ENCODE data around the gene REC8.

The REC8 gene

GRCh38 chr14:24131549-24131966, 40.3 kb upstream of the REC8 start:
- Histone ChIP-seq H3K9me3 (ENCODE audit: insufficient read depth, low read depth, low read length) (no peaks in the 10 kb centered on the region), H3K27me3 (ENCODE audit: insufficient read depth, low read length) (0 out of 2 replicates have a peak, but pooled peaks cover 1% of the 10 kb centered on the region), H3K4me1 (ENCODE audit: insufficient read depth, low read length) (no peaks in the 10 kb centered on the region), H3K9ac (ENCODE audit: low read depth, low read length) (no peak overlapping the region), H3K36me3 (ENCODE audit: insufficient read depth, low read length) (no peaks in the 10 kb centered on the region), H3K27ac (ENCODE audit: low read depth, low read length) (no peak overlapping the region), H3K4me3 (ENCODE audit: low read length) (no peak overlapping the region)
- 91% methylated on average over 15 of the region's 15 CpGs for WGBS

- 90% methylated on average over 24 of the region's 24 CpGs for WGBS
Measured at GRCh38 chr14:24132061-24132685, 39.7 kb upstream of the REC8 start.

GRCh38 chr14:24132976-24133375, 38.9 kb upstream of the REC8 start:
- WGBS = 85% methylated on average over 2 of the region's 2 CpGs
- Histone ChIP-seq H3K27me3 (ENCODE audit: insufficient read depth, low read length) (0 out of 2 replicates have a peak, but pooled peaks cover 4% of the 10 kb centered on the region), H3K4me3 (ENCODE audit: low read length) (no peak overlapping the region), H3K9ac (ENCODE audit: low read depth, low read length) (no peak overlapping the region), H3K9me3 (ENCODE audit: insufficient read depth, low read depth, low read length) (no peaks in the 10 kb centered on the region), H3K27ac (ENCODE audit: low read depth, low read length) (no peak overlapping the region), H3K36me3 (ENCODE audit: insufficient read depth, low read length) (peaks cover 9% of the 10 kb centered on the region), H3K4me1 (ENCODE audit: insufficient read depth, low read length) (no peaks in the 10 kb centered on the region)

More at GRCh38 chr14:24132061-24132685, 39.7 kb upstream of the REC8 start:
- H3K27ac ChIP-seq (ENCODE audit: low read depth, low read length) = no peak overlapping the region
- peaks cover under 1% of the 10 kb centered on the region; the same call in 1 of the 2 replicates for H3K36me3 ChIP-seq (ENCODE audit: insufficient read depth, low read length)
- H3K4me1 ChIP-seq (ENCODE audit: insufficient read depth, low read length) = no peaks in the 10 kb centered on the region
- no peaks in the 10 kb centered on the region for H3K9me3 ChIP-seq (ENCODE audit: insufficient read depth, low read depth, low read length)
- 0 out of 2 replicates have a peak, but pooled peaks cover 4% of the 10 kb centered on the region for H3K27me3 ChIP-seq (ENCODE audit: insufficient read depth, low read length)
- H3K9ac ChIP-seq (ENCODE audit: low read depth, low read length) = no peak overlapping the region
- H3K4me3 ChIP-seq (ENCODE audit: low read length) = no peak overlapping the region

GRCh38 chr14:24133735-24134134, 38.1 kb upstream of the REC8 start:
- Histone ChIP-seq H3K27ac (ENCODE audit: low read depth, low read length) (no peak overlapping the region), H3K27me3 (ENCODE audit: insufficient read depth, low read length) (0 out of 2 replicates have a peak, but pooled peaks cover 4% of the 10 kb centered on the region), H3K36me3 (ENCODE audit: insufficient read depth, low read length) (peaks cover 16% of the 10 kb centered on the region), H3K9ac (ENCODE audit: low read depth, low read length) (no peak overlapping the region), H3K9me3 (ENCODE audit: insufficient read depth, low read depth, low read length) (no peaks in the 10 kb centered on the region), H3K4me1 (ENCODE audit: insufficient read depth, low read length) (no peaks in the 10 kb centered on the region), H3K4me3 (ENCODE audit: low read length) (no peak overlapping the region)
- WGBS = no CpG with 5 or more reads among the region's 1 CpG

- Histone ChIP-seq H3K36me3 (ENCODE audit: insufficient read depth, low read length) (peaks cover 28% of the 10 kb centered on the region), H3K4me3 (ENCODE audit: low read length) (peak overlapping the region; percentile 90), H3K9ac (ENCODE audit: low read depth, low read length) (peak overlapping the region; percentile 61), H3K9me3 (ENCODE audit: insufficient read depth, low read depth, low read length) (no peaks in the 10 kb centered on the region), H3K27ac (ENCODE audit: low read depth, low read length) (no peak overlapping the region), H3K27me3 (ENCODE audit: insufficient read depth, low read length) (0 out of 2 replicates have a peak, but pooled peaks cover 4% of the 10 kb centered on the region), H3K4me1 (ENCODE audit: insufficient read depth, low read length) (no peaks in the 10 kb centered on the region)
- whole genome bisulfite sequencing = 10% methylated on average over 9 of the region's 9 CpGs
Measured at GRCh38 chr14:24135584-24135833, 36.4 kb upstream of the REC8 start.

GRCh38 chr14:24135834-24136683, 35.8 kb upstream of the REC8 start, which contains the start of gene PSME1:
Gene PSME1 (plus strand): TSS chr14:24136194. CDS start chr14:24136263, 69 bp downstream.
- Histone ChIP-seq H3K27ac (ENCODE audit: low read depth, low read length) (no peak within 1 kb of the TSS), H3K4me1 (ENCODE audit: insufficient read depth, low read length) (no peaks in the 10 kb centered on the region), H3K27me3 (ENCODE audit: insufficient read depth, low read length) (0 out of 2 replicates have a peak, but pooled peaks cover 4% of the 10 kb centered on the region), H3K4me3 (ENCODE audit: low read length) (peak within 1 kb of the TSS; percentile 90), H3K9ac (ENCODE audit: low read depth, low read length) (peak within 1 kb of the TSS; percentile 73), H3K36me3 (ENCODE audit: insufficient read depth, low read length) (peaks cover 28% of the 10 kb centered on the region), H3K9me3 (ENCODE audit: insufficient read depth, low read depth, low read length) (no peaks in the 10 kb centered on the region)
- 1% methylated on average over 75 of the region's 75 CpGs for WGBS

- peak overlapping the region; percentile 90 for H3K4me3 ChIP-seq (ENCODE audit: low read length)
- H3K9me3 ChIP-seq (ENCODE audit: insufficient read depth, low read depth, low read length) = no peaks in the 10 kb centered on the region
- 35% methylated on average over 13 of the region's 13 CpGs for WGBS
- no peak overlapping the region for H3K27ac ChIP-seq (ENCODE audit: low read depth, low read length)
- H3K27me3 ChIP-seq (ENCODE audit: insufficient read depth, low read length) = 0 out of 2 replicates have a peak, but pooled peaks cover 4% of the 10 kb centered on the region
- H3K9ac ChIP-seq (ENCODE audit: low read depth, low read length) = peak overlapping the region; percentile 73; the same call in 1 of the 2 replicates
- peaks cover 28% of the 10 kb centered on the region for H3K36me3 ChIP-seq (ENCODE audit: insufficient read depth, low read length)
- no peaks in the 10 kb centered on the region for H3K4me1 ChIP-seq (ENCODE audit: insufficient read depth, low read length)
Measured at GRCh38 chr14:24136684-24137528, 35.0 kb upstream of the REC8 start.

GRCh38 chr14:24137529-24138395, 34.1 kb upstream of the REC8 start:
- no peak overlapping the region for H3K9ac ChIP-seq (ENCODE audit: low read depth, low read length)
- H3K27me3 ChIP-seq (ENCODE audit: insufficient read depth, low read length) = 0 out of 2 replicates have a peak, but pooled peaks cover 4% of the 10 kb centered on the region
- peak overlapping the region; percentile 90; the same call in 1 of the 2 replicates for H3K4me3 ChIP-seq (ENCODE audit: low read length)
- peaks cover 28% of the 10 kb centered on the region for H3K36me3 ChIP-seq (ENCODE audit: insufficient read depth, low read length)
- no peaks in the 10 kb centered on the region for H3K9me3 ChIP-seq (ENCODE audit: insufficient read depth, low read depth, low read length)
- no peaks in the 10 kb centered on the region for H3K4me1 ChIP-seq (ENCODE audit: insufficient read depth, low read length)
- 93% methylated on average over 8 of the region's 8 CpGs for WGBS
- no peak overlapping the region for H3K27ac ChIP-seq (ENCODE audit: low read depth, low read length)

- Histone ChIP-seq H3K36me3 (ENCODE audit: insufficient read depth, low read length) (peaks cover 31% of the 10 kb centered on the region), H3K4me1 (ENCODE audit: insufficient read depth, low read length) (no peaks in the 10 kb centered on the region), H3K4me3 (ENCODE audit: low read length) (no peak overlapping the region), H3K9me3 (ENCODE audit: insufficient read depth, low read depth, low read length) (no peaks in the 10 kb centered on the region), H3K27me3 (ENCODE audit: insufficient read depth, low read length) (0 out of 2 replicates have a peak, but pooled peaks cover 4% of the 10 kb centered on the region), H3K27ac (ENCODE audit: low read depth, low read length) (no peak overlapping the region), H3K9ac (ENCODE audit: low read depth, low read length) (no peak overlapping the region)
- 97% methylated on average over 13 of the region's 13 CpGs for WGBS
Measured at GRCh38 chr14:24138396-24139271, 33.2 kb upstream of the REC8 start.
